OCI-LY1 (cell line): Measurements from ENCODE around the gene TTC28.
"Not testable (repeated sequence)": the region's sequence is repeated elsewhere in the genome, so short reads cannot be mapped to it uniquely, and the experiment has no call there.

ENCODE experiments used
- H2AFZ ChIP-seq: fragments of 200-600 bp; sonication (generic), shearing (Covaris generic); 2 replicates; pipeline ENCODE4 v1.6.0; 2014; ENCODE audit warnings: antibody characterized with exemption, mild to moderate bottlenecking, low read length
- H3F3A ChIP-seq: fragments of 200-600 bp; sonication (generic), shearing (Covaris generic); 2 replicates; pipeline ENCODE4 v1.6.0; 2014; ENCODE audit warnings: mild to moderate bottlenecking, antibody characterized with exemption, low read length, moderate library complexity; ENCODE audit not compliant: insufficient read depth
- H3K27ac ChIP-seq: fragments of 200-600 bp; sonication (generic); 2 replicates; pipeline ENCODE4 v1.5.1; 2014; ENCODE audit warnings: low read length, mixed run types, mild to moderate bottlenecking, low read depth; ENCODE audit not compliant: poor library complexity, severe bottlenecking
- H3K27me3 ChIP-seq: fragments of 200-600 bp; sonication (generic); 2 replicates; pipeline ENCODE4 v1.6.0; 2014; ENCODE audit warnings: antibody characterized with exemption, mild to moderate bottlenecking, low read length, moderate library complexity; ENCODE audit not compliant: insufficient read depth
- H3K36me3 ChIP-seq: fragments of 200-600 bp; sonication (generic); 2 replicates; pipeline ENCODE4 v1.6.1; 2014; ENCODE audit warnings: mild to moderate bottlenecking, antibody characterized with exemption, low read length, moderate library complexity, mixed read lengths; ENCODE audit not compliant: insufficient read depth
- H3K4me1 ChIP-seq: fragments of 200-600 bp; sonication (generic); 2 replicates; pipeline ENCODE4 v1.5.1; 2014; ENCODE audit warnings: mild to moderate bottlenecking, low read length, moderate library complexity; ENCODE audit not compliant: insufficient read depth, severe bottlenecking
- H3K4me2 ChIP-seq: fragments of 200-600 bp; sonication (generic), shearing (Covaris generic); 2 replicates; pipeline ENCODE4 v1.6.1; 2014; ENCODE audit warnings: low read length
- H3K4me3 ChIP-seq: fragments of 200-600 bp; sonication (generic); 2 replicates; pipeline ENCODE4 v1.5.1; 2014; ENCODE audit warnings: low read length, low read depth, mild to moderate bottlenecking, mixed read lengths; ENCODE audit not compliant: poor library complexity, severe bottlenecking
- H3K79me2 ChIP-seq: fragments of 200-600 bp; shearing (Covaris generic); 2 replicates; pipeline ENCODE4 v1.6.1; 2016; ENCODE audit warnings: mixed run types, low read length, mixed read lengths; ENCODE audit not compliant: insufficient read depth
- H3K9ac ChIP-seq: fragments of 200-600 bp; sonication (generic), shearing (Covaris generic); 2 replicates; pipeline ENCODE4 v1.6.1; 2014; ENCODE audit warnings: mild to moderate bottlenecking, low read length, mixed read lengths
- H3K9me2 ChIP-seq: fragments of 200-600 bp; sonication (generic), shearing (Covaris generic); 2 replicates; pipeline ENCODE4 v1.6.1; 2014; ENCODE audit warnings: low read depth, mild to moderate bottlenecking, low read length, mixed read lengths
- H3K9me3 ChIP-seq: fragments of 200-600 bp; shearing (Covaris generic); 2 replicates; pipeline ENCODE4 v1.6.1; 2014; ENCODE audit warnings: low read length, mixed read lengths
- H4K20me1 ChIP-seq: fragments of 200-600 bp; sonication (generic), shearing (Covaris generic); 2 replicates; pipeline ENCODE4 v1.6.0; 2016; ENCODE audit warnings: mild to moderate bottlenecking, low read length; ENCODE audit not compliant: insufficient read depth
- CTCF ChIP-seq: fragments of 200-600 bp; sonication (generic), shearing (Covaris generic); IDR thresholded peaks from 2 replicates; pipeline ENCODE4 v1.5.1; 2017; ENCODE audit warnings: mild to moderate bottlenecking, antibody characterized with exemption, low read length, moderate library complexity, mixed read lengths
- EZH2 ChIP-seq: fragments of 200-600 bp; sonication (generic), shearing (Covaris generic); IDR thresholded peaks from 2 replicates; pipeline ENCODE4 v1.8.0; 2017; ENCODE audit warnings: borderline replicate concordance, mixed run types, mild to moderate bottlenecking, antibody characterized with exemption, low read length, moderate library complexity, mixed read lengths

TTC28 gene

DNA sequence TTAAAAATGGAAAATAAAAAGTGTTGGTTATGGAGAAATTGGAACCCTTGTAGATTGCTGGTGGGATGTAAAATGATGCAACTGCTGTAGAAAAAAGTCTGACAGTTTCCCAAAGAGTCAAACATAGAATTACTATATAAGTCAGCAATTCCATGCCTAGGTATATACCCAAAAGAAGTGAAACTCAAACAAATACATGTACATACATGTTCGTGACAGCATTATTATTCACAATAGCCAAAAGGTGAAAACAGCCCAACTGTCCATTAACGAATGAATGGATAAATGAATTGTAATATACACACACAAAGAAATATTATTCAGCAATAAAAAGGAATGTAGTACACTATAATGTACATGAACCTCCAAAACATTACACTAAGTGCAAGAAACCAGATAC is 116.0 kb downstream of the TTC28 start:
- Histone ChIP-seq H3K4me3 (no peak overlapping the region), H2AFZ (no peak overlapping the region), H3K4me1 (no peaks in the 10 kb centered on the region), H3K36me3 (no peaks in the 10 kb centered on the region), H3F3A (no peaks in the 10 kb centered on the region), H3K9me3 (no peaks in the 10 kb centered on the region), H3K79me2 (no peaks in the 10 kb centered on the region), H3K9ac (no peak overlapping the region), H3K27me3 (no peaks in the 10 kb centered on the region), H3K27ac (no peak overlapping the region), H4K20me1 (no peaks in the 10 kb centered on the region), H3K4me2 (no peak overlapping the region), H3K9me2 (no peaks in the 10 kb centered on the region)
- TF ChIP-seq EZH2 = no peak
- no peak for TF ChIP-seq CTCF

- H3K9ac ChIP-seq = no peak overlapping the region
- no peak overlapping the region for H3K4me2 ChIP-seq
- H2AFZ ChIP-seq = no peak overlapping the region
- H3K4me3 ChIP-seq = no peak overlapping the region
- no peaks in the 10 kb centered on the region for H3K9me3 ChIP-seq
- no peaks in the 10 kb centered on the region for H4K20me1 ChIP-seq
- H3K4me1 ChIP-seq = no peaks in the 10 kb centered on the region
- no peaks in the 10 kb centered on the region for H3K27me3 ChIP-seq
- no peak overlapping the region for H3K27ac ChIP-seq
- no peaks in the 10 kb centered on the region for H3K36me3 ChIP-seq
- no peaks in the 10 kb centered on the region for H3K9me2 ChIP-seq
- no peaks in the 10 kb centered on the region for H3K79me2 ChIP-seq
- H3F3A ChIP-seq = no peaks in the 10 kb centered on the region
- TF ChIP-seq EZH2 = no peak
- no peak for TF ChIP-seq CTCF
These were observed 117.3 kb downstream of the TTC28 start for GRCh38 chr22:28562324-28562723.

GRCh38 chr22:28560743-28561101 is 118.9 kb downstream of the TTC28 start:
- H3F3A ChIP-seq, H3K27ac ChIP-seq, H3K4me1 ChIP-seq, H3K4me3 ChIP-seq, H3K9ac ChIP-seq, H3K9me2 ChIP-seq, H4K20me1 ChIP-seq, H3K79me2 ChIP-seq, H3K4me2 ChIP-seq, H3K36me3 ChIP-seq, H3K9me3 ChIP-seq, H3K27me3 ChIP-seq, H2AFZ ChIP-seq: not testable (repeated sequence)

DNA sequence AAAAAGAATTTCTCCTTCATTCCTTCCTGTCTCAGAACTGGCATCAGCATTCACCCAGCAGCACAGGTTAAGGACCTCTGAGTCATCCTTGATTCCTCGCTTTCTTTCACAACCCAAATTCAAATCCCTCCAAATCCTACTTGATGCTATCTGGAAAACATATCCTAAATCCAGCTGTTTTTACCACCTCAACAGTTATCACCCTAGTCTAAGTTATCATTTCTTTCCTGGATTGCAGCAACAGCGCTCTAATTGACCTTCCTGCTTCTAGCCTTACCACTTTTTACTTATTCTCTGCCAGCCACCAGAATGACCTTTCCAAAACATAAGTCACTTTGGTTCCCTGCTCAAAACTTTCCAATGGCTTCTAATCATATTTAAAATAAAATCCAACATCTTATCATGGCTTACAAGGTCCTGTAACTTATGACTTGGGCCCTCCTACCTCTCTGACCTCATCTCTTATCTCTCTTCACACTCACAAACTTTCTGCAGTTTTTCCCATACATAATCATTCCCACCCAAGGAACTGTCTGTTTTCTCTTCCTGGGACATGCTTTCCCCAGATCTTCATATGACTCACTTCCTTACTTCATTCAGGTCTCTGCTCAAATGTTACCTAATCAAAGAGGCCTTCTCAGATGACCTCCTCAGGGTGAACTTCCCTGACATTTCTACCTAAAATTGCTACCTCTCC is 119.4 kb downstream of the TTC28 start:
- no peak overlapping the region for H3K4me3 ChIP-seq
- TF ChIP-seq CTCF (no peak), EZH2 (no peak)
- no peak overlapping the region for H3K9ac ChIP-seq
- no peaks in the 10 kb centered on the region for H3F3A ChIP-seq
- H3K27ac ChIP-seq = no peak overlapping the region
- no peak overlapping the region for H2AFZ ChIP-seq
- H3K27me3 ChIP-seq = no peaks in the 10 kb centered on the region
- H4K20me1 ChIP-seq = no peaks in the 10 kb centered on the region
- H3K79me2 ChIP-seq = no peaks in the 10 kb centered on the region
- H3K9me3 ChIP-seq = no peaks in the 10 kb centered on the region
- H3K9me2 ChIP-seq = no peaks in the 10 kb centered on the region
- H3K36me3 ChIP-seq = no peaks in the 10 kb centered on the region
- no peak overlapping the region for H3K4me2 ChIP-seq
- H3K4me1 ChIP-seq = no peaks in the 10 kb centered on the region
